H1 (cell line): ENCODE results near the gene WDFY1. TPM values are rescaled to one million over a fixed set of nuclear protein-coding genes. Genes with fewer than 3 reads are reported as not detected.
A peak's percentile ranks its signal among the peaks of the same experiment; 100 is the strongest.

ENCODE experiments used
- CTCF ChIA-PET: fragments of 300-600 bp; sonication (Branson Sonifier 250); formaldehyde crosslinking; loops from one replicate; lab custom pipeline; 2021; ENCODE audit not compliant: partially characterized antibody; lab: Charles Lee
- POLR2A ChIA-PET: fragments of 300-600 bp; sonication (Branson Sonifier 250); formaldehyde crosslinking; loops from one replicate; lab custom pipeline; 2021; ENCODE audit warnings: inconsistent platforms; ENCODE audit not compliant: partially characterized antibody; lab: Charles Lee
- DNase-seq, 2 experiments: peaks; one replicate each; pipeline versions ENCODE4 v3.0.0 to v3.0.0-alpha.2; 2010 to 2022; ENCODE audit warnings: low spot score in 2 of 2, low read depth in 1 of 2, mixed read lengths in 1 of 2
- FAIRE-seq: peaks from 2 replicates; lab custom pipeline; 2011; peaks lifted over from hg19 to GRCh38; lab: Jason Lieb, UNC
- H2AFZ ChIP-seq: 2 replicates; pipeline ENCODE4 v1.8.1; 2012; ENCODE audit warnings: low read length, inconsistent platforms
- H2AK5ac ChIP-seq: 2 replicates; pipeline ENCODE4 v1.6.1; 2013; ENCODE audit warnings: low read depth, low read length
- H2BK120ac ChIP-seq: replicated peaks from 2 replicates; pipeline ENCODE3; 2013; ENCODE audit warnings: low read depth, low read length, inconsistent platforms
- H2BK12ac ChIP-seq: 2 replicates; pipeline ENCODE4 v1.6.1; 2013; ENCODE audit warnings: low read depth, low read length
- H2BK15ac ChIP-seq: 2 replicates; pipeline ENCODE4 v1.6.1; 2013; ENCODE audit warnings: low read length
- H2BK20ac ChIP-seq: 2 replicates; pipeline ENCODE4 v1.6.1; 2013; ENCODE audit warnings: low read length
- H2BK5ac ChIP-seq: 2 replicates; pipeline ENCODE4 v1.6.1; 2013; ENCODE audit warnings: low read depth, low read length
- H3K14ac ChIP-seq: 2 replicates; pipeline ENCODE4 v1.6.1; 2013; ENCODE audit warnings: inconsistent platforms; ENCODE audit not compliant: insufficient read length
- H3K18ac ChIP-seq: 2 replicates; pipeline ENCODE4 v1.6.1; 2013; ENCODE audit warnings: low read length; ENCODE audit errors: extremely low read depth
- H3K23ac ChIP-seq: 2 replicates; pipeline ENCODE4 v1.6.1; 2013; ENCODE audit warnings: inconsistent platforms; ENCODE audit not compliant: insufficient read length
- H3K23me2 ChIP-seq: 2 replicates; pipeline ENCODE4 v1.6.1; 2013; ENCODE audit warnings: low read depth, low read length
- H3K27ac ChIP-seq: 2 replicates; pipeline ENCODE4 v1.6.1; 2011; ENCODE audit warnings: low read depth, low read length, inconsistent platforms
- H3K27me3 ChIP-seq, 4 experiments: replicated peaks in 1 of 4; 1 replicate in 1 of 4; 2 replicates in 3 of 4; pipeline versions ENCODE4 v1.6.1 to v1.8.1; 2011 to 2013; ENCODE audit warnings: low read length in 3 of 4, mild to moderate bottlenecking in 3 of 4, inconsistent platforms in 2 of 4, mixed read lengths in 2 of 4, moderate library complexity in 1 of 4; ENCODE audit not compliant: control insufficient read depth in 3 of 4, insufficient read depth in 3 of 4; ENCODE audit errors: extremely low read depth in 1 of 4
- H3K36me3 ChIP-seq, 4 experiments: 2 replicates each; pipeline versions ENCODE4 v1.6.1 to v1.8.1; 2011 to 2013; ENCODE audit warnings: mild to moderate bottlenecking in 4 of 4, low read length in 3 of 4, moderate library complexity in 2 of 4, control low read depth in 1 of 4, inconsistent platforms in 1 of 4; ENCODE audit not compliant: insufficient read depth in 4 of 4, control insufficient read depth in 2 of 4
- H3K4ac ChIP-seq: replicated peaks from 2 replicates; pipeline ENCODE3; 2013; ENCODE audit warnings: low read length, low read depth, mixed read lengths, inconsistent platforms; ENCODE audit not compliant: insufficient read length
- H3K4me1 ChIP-seq, 4 experiments: replicated peaks in 1 of 4; 1 replicate in 1 of 4; 2 replicates in 3 of 4; pipeline versions ENCODE4 v1.6.1 to v1.8.1; 2011 to 2013; ENCODE audit warnings: low read length in 3 of 4, inconsistent platforms in 2 of 4, mixed read lengths in 1 of 4; ENCODE audit not compliant: insufficient read depth in 4 of 4, control insufficient read depth in 3 of 4
- H3K4me2 ChIP-seq, 2 experiments: 2 replicates each; pipeline versions ENCODE4 v1.6.1 to v1.8.1; 2011 to 2013; ENCODE audit warnings: low read depth in 2 of 2, low read length in 2 of 2, control low read depth in 1 of 2, inconsistent platforms in 1 of 2, mild to moderate bottlenecking in 1 of 2; ENCODE audit not compliant: insufficient read depth in 1 of 2
- H3K4me3 ChIP-seq, 4 experiments: fragments of 200-600, 300-600 bp in 1 of 4; sonication (generic), shearing (Covaris generic), sonication (Bioruptor Twin) in 1 of 4; 2 replicates each; pipeline versions ENCODE4 v1.5.1 to v1.8.1; 2011 to 2016; ENCODE audit warnings: low read length in 4 of 4, low read depth in 3 of 4, control low read depth in 2 of 4, inconsistent platforms in 2 of 4, mild to moderate bottlenecking in 2 of 4, mixed read lengths in 1 of 4, moderate library complexity in 1 of 4; ENCODE audit not compliant: insufficient read depth in 2 of 4; ENCODE audit errors: extremely low read depth in 1 of 4
- H3K56ac ChIP-seq: replicated peaks from 2 replicates; pipeline ENCODE3; 2013; ENCODE audit warnings: low read depth, mild to moderate bottlenecking, mixed read lengths, low read length, inconsistent platforms; ENCODE audit not compliant: insufficient read length
- H3K79me1 ChIP-seq: 2 replicates; pipeline ENCODE4 v1.6.1; 2013; ENCODE audit warnings: low read depth, low read length, control low read depth
- H3K79me2 ChIP-seq, 2 experiments: 2 replicates each; pipeline versions ENCODE4 v1.6.1 to v1.8.1; 2012 to 2013; ENCODE audit warnings: low read length in 2 of 2, mild to moderate bottlenecking in 2 of 2, inconsistent platforms in 1 of 2; ENCODE audit not compliant: insufficient read depth in 2 of 2, control insufficient read depth in 1 of 2
- H3K9ac ChIP-seq, 4 experiments: replicated peaks in 1 of 4; 1 replicate in 1 of 4; 2 replicates in 3 of 4; pipeline versions ENCODE4 v1.6.1 to v1.8.1; 2011 to 2013; ENCODE audit warnings: low read depth in 3 of 4, low read length in 3 of 4, control low read depth in 2 of 4, mild to moderate bottlenecking in 2 of 4, moderate library complexity in 2 of 4, inconsistent platforms in 1 of 4; ENCODE audit errors: extremely low read depth in 1 of 4
- H3K9me3 ChIP-seq, 2 experiments: 2 replicates each; pipeline versions ENCODE4 v1.6.1 to v1.8.1; 2012 to 2013; ENCODE audit warnings: mild to moderate bottlenecking in 2 of 2, moderate library complexity in 2 of 2, control low read depth in 1 of 2, inconsistent platforms in 1 of 2, low read depth in 1 of 2, low read length in 1 of 2, mixed read lengths in 1 of 2; ENCODE audit not compliant: insufficient read depth in 2 of 2
- H4K20me1 ChIP-seq, 2 experiments: replicated peaks in 1 of 2; 2 replicates each; pipeline versions ENCODE3 to v1.8.1; 2011 to 2013; ENCODE audit warnings: inconsistent platforms in 2 of 2, low read length in 2 of 2, mild to moderate bottlenecking in 1 of 2; ENCODE audit not compliant: insufficient read depth in 2 of 2, control insufficient read depth in 1 of 2
- H4K5ac ChIP-seq: 2 replicates; pipeline ENCODE4 v1.6.1; 2013; ENCODE audit warnings: low read length, low read depth, mixed read lengths, inconsistent platforms; ENCODE audit not compliant: insufficient read length
- H4K8ac ChIP-seq: 2 replicates; pipeline ENCODE4 v1.8.0; 2013; ENCODE audit warnings: mild to moderate bottlenecking, moderate library complexity, low read length, inconsistent platforms; ENCODE audit not compliant: insufficient read depth; ENCODE audit errors: extremely low read depth
- H4K91ac ChIP-seq: replicated peaks from 2 replicates; pipeline ENCODE3; 2013; ENCODE audit warnings: low read length, mixed read lengths, inconsistent platforms; ENCODE audit not compliant: insufficient read length
- ATF2 ChIP-seq: IDR thresholded peaks from 2 replicates; pipeline ENCODE4 v1.6.1; 2012; ENCODE audit warnings: low read length, inconsistent platforms
- ATF3 ChIP-seq: IDR thresholded peaks from 2 replicates; pipeline ENCODE4 v1.6.1; 2011; ENCODE audit warnings: low read depth, mild to moderate bottlenecking, low read length; ENCODE audit not compliant: insufficient read depth
- FOSL1 ChIP-seq: IDR thresholded peaks from 2 replicates; pipeline ENCODE4 v1.6.1; 2011; ENCODE audit warnings: mild to moderate bottlenecking, low read depth, low read length, moderate library complexity; ENCODE audit not compliant: insufficient read depth
- HDAC2 ChIP-seq, 2 experiments: fragments of 300-600 bp in 1 of 2; sonication (generic) in 1 of 2; IDR thresholded peaks; 2 replicates each; pipeline ENCODE4 v1.6.1; 2011 to 2012; ENCODE audit warnings: low read depth in 2 of 2, low read length in 2 of 2, mild to moderate bottlenecking in 2 of 2, moderate library complexity in 2 of 2, borderline replicate concordance in 1 of 2, inconsistent platforms in 1 of 2
- MAFK ChIP-seq: IDR thresholded peaks from 2 replicates; pipeline ENCODE4 v1.6.1; 2012; ENCODE audit warnings: low read depth, mild to moderate bottlenecking, improper control_type of control experiment, low read length
- POU5F1 ChIP-seq: IDR thresholded peaks from 2 replicates; pipeline ENCODE4 v1.6.1; 2011; ENCODE audit warnings: low read depth, mild to moderate bottlenecking, low read length, moderate library complexity
- RAD21 ChIP-seq, 2 experiments: IDR thresholded peaks in 1 of 2; conservative IDR thresholded peaks in 1 of 2; 2 replicates each; pipeline ENCODE4 v1.6.1; 2011; ENCODE audit warnings: low read depth in 2 of 2, low read length in 2 of 2, improper control_type of control experiment in 1 of 2, inconsistent platforms in 1 of 2, mild to moderate bottlenecking in 1 of 2, moderate library complexity in 1 of 2
- SIX5 ChIP-seq: IDR thresholded peaks from 2 replicates; pipeline ENCODE4 v1.6.1; 2011; ENCODE audit warnings: mild to moderate bottlenecking, low read depth, low read length
- SP1 ChIP-seq: IDR thresholded peaks from 2 replicates; pipeline ENCODE4 v1.6.1; 2011; ENCODE audit warnings: low read depth, low read length
- TAF1 ChIP-seq: IDR thresholded peaks from 2 replicates; pipeline ENCODE4 v1.6.1; 2011; ENCODE audit warnings: mild to moderate bottlenecking, low read depth, low read length
- TEAD4 ChIP-seq: IDR thresholded peaks from 2 replicates; pipeline ENCODE4 v1.6.1; 2012; ENCODE audit warnings: low read depth, low read length, inconsistent platforms, mixed read lengths
- WGBS, 2 experiments: shearing (Covaris generic) in 1 of 2; methylation state at CpG; one replicate each; pipeline versions ENCODE4 v1.1.6 to v1.1.7; 2013 to 2015; ENCODE audit warnings: low lambda C conversion rate in 2 of 2, mixed read lengths in 2 of 2, inconsistent platforms in 1 of 2, low coverage in 1 of 2, missing lambda C conversion rate in 1 of 2; ENCODE audit not compliant: insufficient replicate concordance in 2 of 2, insufficient coverage in 1 of 2, insufficient read length in 1 of 2; ENCODE audit errors: extremely low coverage in 1 of 2, missing lambda C conversion rate in 1 of 2; 5-methylcytosine and 5-hydroxymethylcytosine counted together
- polyA plus RNA-seq, 7 experiments: library from polyadenylated mRNA; depleted of rRNA in 3 of 7; stranded (reverse) in 5 of 7; unstranded in 2 of 7; fragments of >200 nt in 5 of 7; fragments of 200-250 nt in 2 of 7; gene quantifications; 1 replicate in 5 of 7; 2 replicates in 1 of 7; 4 replicates in 1 of 7; pipeline versions ENCODE4 v1.2.1 to v1.2.3, GENCODE V29; 2011 to 2013; ENCODE audit warnings: missing spikeins in 2 of 7, mixed read lengths in 2 of 7
- total RNA-seq: library from RNA; stranded (reverse); fragmentation: NEBNext Ultra II Directional; extraction: Animal tissue kit (Norgen Biotek cat#: 25700); gene quantifications from 2 replicates; pipeline ENCODE4 v1.2.1, GENCODE V29; 2021

The WDFY1 gene
- total and polyA plus RNA-seq, 2 of the 8 experiments (the other 6 are each of a cell fraction or from before 2014, with no cell fraction given), result 68.4 to 94.7 TPM

GRCh38 chr2:223880796-223881195 lies 64.3 kb downstream of the WDFY1 start:
- FAIRE-seq, result no peak
- 88% methylated on average over 4 of the region's 4 CpGs; no CpG with 5 or more reads in 1 of the 2 experiments for WGBS, 2 experiments
- TF ChIP-seq FOSL1 (no peak), SIX5 (no peak), SP1 (no peak), TAF1 (no peak), ATF3 (no peak), RAD21 (IDR thresholded peaks at IDR 0.05 in 1 of 2, conservative IDR thresholded peaks at IDR 0.05 in 1 of 2; ENCODE audit: low read depth in 2 of 2, low read length in 2 of 2) (no peak), MAFK (no peak), ATF2 (no peak), TEAD4 (no peak), POU5F1 (no peak), HDAC2 (IDR thresholded peaks at IDR 0.05; ENCODE audit: borderline replicate concordance in 1 of 2, low read depth in 2 of 2, low read length in 2 of 2) (no peak)

More at GRCh38 chr2:223880796-223881195, 64.3 kb downstream of the WDFY1 start:
- H2BK5ac ChIP-seq, result no peak overlapping the region
- H3K18ac ChIP-seq, result no peak overlapping the region
- no peak overlapping the region for H2BK120ac ChIP-seq
- H3K79me2 ChIP-seq, result no peaks in the 10 kb centered on the region
- H4K20me1 ChIP-seq, result no peaks in the 10 kb centered on the region
- H4K5ac ChIP-seq, result no peak overlapping the region
- no peak overlapping the region for H3K23ac ChIP-seq
- no peaks in the 10 kb centered on the region for H3K27me3 ChIP-seq
- H3K9me3 ChIP-seq, result no peaks in the 10 kb centered on the region
- H4K91ac ChIP-seq, result no peak overlapping the region
- H3K14ac ChIP-seq, result no peak overlapping the region
- peak in 1 of 2 experiments; percentile 16 for DNase-seq
- H2BK15ac ChIP-seq, result no peak overlapping the region
- no peak overlapping the region for H3K4ac ChIP-seq
- ChIA-PET POLR2A (interaction anchor here (0.6 to 1.4 kb wide), 3 partner anchors 9 to 110 kb away, joined by 3 to 5 read pairs (median 3); no protein-coding TSS in a partner anchor), CTCF (interaction anchor here (0.6 kb wide), 1 partner anchor 78 kb away, joined by 3 read pairs; no protein-coding TSS in a partner anchor)
- no peak overlapping the region for H3K4me3 ChIP-seq
- no peaks in the 10 kb centered on the region for H3K23me2 ChIP-seq
- no peaks in the 10 kb centered on the region for H3K4me1 ChIP-seq
- H2AK5ac ChIP-seq, result no peak overlapping the region
- no peak overlapping the region for H3K27ac ChIP-seq
- H2BK12ac ChIP-seq, result no peak overlapping the region
- no peak overlapping the region for H3K56ac ChIP-seq
- H3K4me2 ChIP-seq, result no peak overlapping the region
- H2BK20ac ChIP-seq, result no peak overlapping the region
- H3K9ac ChIP-seq, result no peak overlapping the region
- H2AFZ ChIP-seq, result no peak overlapping the region
- peaks cover 17 to 55% (median 48%) of the 10 kb centered on the region in 4 experiments for H3K36me3 ChIP-seq
- no peak overlapping the region for H4K8ac ChIP-seq
- no peaks in the 10 kb centered on the region; the same call in 1 of the 2 replicates for H3K79me1 ChIP-seq
